ENCODE data around the gene NLRP12.
"Not testable (repeated sequence)": the region's sequence is repeated elsewhere in the genome, so short reads cannot be mapped to it uniquely, and the experiment has no call there.

The NLRP12 gene

DNA sequence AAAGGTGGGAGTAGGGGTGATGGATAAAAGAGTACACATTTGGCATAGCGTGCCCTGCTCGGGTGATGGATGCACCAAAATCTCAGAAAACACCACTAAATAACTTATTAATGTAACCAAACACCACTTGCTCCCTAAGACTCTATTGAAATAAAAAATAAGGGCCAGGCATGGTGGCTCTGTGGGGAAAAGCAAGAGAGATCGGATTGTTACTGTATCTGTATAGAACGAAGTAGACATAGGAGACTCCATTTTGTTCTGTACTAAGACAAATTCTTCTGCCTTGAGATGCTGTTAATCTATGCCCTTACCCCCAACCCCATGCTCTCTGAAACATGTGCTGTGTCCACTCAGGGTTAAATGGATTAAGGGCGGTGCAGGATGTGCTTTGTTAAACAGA, 14.3 kb upstream of the NLRP12 start:
- FAIRE-seq = not testable (repeated sequence)

DNA sequence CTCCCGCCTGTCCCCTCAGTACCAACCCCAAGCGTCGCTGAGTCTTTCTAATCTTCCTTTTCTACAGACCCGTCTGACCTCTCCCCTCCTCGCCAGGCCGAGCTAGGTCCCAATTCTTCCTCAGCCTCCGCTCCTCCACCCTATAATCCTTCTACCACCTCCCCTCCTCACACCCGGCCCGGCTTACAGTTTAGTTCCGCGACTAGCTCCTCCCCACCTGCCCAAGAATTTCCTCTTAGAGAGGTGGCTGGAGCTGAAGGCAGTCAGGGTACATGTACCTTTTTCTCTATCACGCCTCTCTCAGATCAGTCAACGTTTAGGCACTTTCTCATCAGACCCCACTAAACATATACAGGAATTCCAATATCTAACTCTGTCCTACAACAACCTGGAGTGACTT, 8.7 kb upstream of the NLRP12 start:
- not testable (repeated sequence) for FAIRE-seq

DNA sequence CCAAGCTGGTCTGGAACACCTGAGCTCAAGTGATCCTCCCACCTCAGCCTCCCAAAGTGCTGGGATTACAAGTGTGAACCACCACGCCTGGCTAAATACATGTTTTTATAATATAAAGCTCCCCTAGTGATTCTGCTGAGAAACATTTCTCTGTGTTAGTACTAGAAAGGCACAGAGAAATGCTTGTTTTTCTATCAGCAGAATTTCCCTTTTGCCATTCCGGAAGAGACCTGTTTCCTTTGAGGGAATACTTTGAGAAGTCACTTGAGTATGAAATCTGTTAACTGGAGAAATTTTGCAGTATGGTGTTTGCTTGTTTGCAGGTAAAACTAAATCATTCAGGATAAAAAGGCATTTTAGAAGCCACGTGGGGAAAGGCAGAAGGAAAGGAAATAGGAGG, 4.4 kb upstream of the NLRP12 start:
- FAIRE-seq = no peak

DNA sequence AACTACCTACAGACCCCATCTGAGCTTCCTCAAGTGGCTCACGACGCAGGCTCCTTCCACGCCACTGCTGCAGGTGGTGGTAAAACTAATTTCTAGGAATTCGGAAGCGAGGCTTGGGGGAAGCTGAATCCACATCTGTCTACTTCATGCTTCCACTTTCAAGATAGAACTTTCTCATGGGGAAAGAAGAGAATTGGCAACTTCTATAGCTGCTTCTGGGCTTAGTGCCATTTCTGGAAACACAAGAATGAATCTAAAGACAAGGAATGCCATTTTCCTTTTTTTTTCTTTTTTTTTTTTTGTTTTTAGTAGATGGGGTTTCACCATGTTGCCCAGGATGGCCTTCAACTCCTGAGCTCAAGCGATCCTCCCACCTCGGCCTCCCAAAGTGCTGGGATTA, 2.8 kb upstream of the NLRP12 start:
- FAIRE-seq = no peak

DNA sequence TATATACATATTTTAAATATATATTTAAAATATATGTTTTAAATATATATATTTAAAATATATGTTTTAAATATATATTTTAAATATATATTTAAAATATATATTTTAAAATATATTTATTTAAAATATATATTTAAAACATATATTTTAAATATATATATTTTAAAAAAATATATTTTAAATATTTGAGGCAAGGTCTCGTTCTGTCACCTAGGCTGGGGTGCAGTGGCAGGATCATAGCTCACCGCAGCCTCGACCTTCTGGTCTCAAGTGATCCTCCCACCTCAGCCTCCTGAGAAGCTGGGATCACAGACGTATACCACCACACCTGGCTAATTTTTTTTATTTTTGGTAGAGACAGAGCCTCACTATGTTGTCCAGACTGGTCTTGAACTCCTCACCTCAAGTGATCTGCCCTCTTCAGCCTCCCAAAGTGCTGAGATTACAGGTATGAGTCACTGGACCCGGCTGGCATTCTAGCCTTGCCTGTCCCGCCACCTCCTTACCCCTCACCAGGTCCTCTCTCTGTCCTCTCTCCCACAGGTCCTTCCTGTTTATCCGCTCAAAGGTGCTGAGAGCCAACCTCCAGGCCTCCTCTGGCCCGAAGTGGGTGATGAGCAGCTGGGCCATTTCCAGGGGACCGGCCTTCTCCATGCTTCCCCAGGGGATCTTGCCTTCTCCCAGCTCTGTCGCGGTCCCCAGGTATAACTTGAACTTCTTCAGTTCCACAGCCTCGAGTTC, 564 bp downstream of the NLRP12 start:
- no peak for FAIRE-seq

DNA sequence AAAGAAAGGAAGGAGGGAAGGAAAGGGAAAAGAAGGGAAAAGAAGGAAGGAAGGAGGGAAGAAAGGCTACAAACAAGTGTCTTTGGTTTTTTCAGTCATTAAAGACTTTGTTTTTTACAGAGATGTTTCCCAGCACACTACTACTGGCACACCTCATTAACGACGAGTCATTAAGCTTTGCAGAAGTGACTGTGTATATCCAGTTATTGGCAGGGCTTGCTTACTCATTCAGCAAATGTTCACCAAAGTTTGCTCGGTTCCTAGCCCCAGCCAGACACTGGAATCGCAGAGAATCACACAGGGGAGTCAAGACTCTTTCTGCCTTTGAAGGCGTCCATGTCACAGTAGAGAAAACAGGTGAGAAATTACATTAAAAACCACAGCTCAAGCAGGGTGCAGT, 4.3 kb downstream of the NLRP12 start:
- FAIRE-seq = no peak

DNA sequence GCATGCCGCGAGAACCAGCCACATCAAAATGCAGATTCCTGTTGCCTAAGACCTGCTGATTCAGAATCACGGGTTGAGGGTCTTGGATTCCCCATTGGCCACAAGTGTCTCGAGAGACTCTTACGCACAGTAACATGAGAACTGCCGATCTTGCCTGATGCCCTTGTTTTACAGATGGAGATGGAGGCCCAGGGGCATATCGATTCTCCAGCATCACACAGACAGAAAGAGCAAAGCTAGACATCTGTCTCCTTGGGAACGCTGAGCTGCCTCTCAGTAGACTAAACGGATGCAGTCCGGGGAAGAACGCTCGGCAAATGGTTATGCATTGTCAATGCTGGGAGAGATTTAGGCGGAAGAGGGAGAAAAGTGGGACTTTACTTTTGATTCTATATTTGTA, 5.4 kb downstream of the NLRP12 start:
- FAIRE-seq = no peak

DNA sequence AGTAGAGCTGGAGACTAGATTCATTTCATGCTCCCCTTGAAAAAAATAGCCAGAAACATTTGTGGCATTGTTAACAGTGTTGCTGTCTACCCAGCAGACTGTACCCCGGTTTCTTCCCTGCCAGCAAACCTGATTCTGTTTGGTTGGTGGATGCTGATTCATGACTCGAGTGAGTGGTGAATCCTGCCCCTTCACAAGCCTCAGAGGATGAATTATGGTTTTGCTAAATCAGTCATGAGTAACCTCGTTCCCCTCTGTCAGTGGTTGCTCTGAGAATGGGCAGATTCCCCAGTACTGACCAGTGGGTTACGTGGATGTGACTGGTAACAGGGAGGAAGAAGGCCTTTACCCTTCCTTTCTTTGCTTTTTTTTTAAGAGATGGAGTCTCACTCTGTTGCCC, 10.1 kb downstream of the NLRP12 start:
- FAIRE-seq = no peak

DNA sequence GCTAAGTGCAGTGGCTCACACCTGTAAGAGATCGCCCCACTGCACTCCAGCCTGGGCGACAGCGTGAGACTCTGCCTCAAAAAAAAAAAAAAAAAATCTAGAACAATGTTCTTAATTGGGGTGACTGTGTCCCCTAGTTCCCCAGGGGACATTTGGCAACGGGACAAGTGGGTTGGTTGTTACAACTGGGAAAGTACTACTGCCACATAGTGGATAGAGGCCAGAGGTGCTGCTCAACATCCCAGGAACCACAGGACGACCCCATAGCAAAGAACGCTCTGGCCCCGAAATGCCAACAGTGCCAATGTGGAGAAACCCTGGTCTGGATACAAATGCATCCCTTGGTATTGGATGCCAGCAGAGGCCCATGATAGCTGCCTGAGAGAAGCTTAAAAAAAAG, 11.8 kb downstream of the NLRP12 start:
- FAIRE-seq = no peak

DNA sequence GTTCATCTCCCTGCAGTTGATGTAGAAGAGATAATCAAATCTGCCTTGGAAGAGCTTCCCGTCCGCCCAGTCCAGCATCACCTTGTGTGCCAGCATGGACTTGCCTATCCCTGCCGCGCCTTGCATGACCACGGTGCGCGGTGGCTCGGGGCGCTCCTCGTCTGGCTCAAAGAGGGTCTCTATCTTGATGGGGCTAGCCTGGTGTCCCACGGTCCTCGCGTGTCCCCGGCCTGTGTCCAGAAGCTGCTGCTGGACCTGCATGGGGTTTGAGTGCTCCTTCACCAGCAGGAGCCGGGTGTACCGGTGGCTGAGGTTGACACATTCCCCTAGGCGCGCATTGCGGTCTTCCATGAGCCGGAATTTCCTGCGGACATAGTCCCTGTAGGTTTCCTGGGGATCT, 13.2 kb downstream of the NLRP12 start:
- FAIRE-seq = no peak

DNA sequence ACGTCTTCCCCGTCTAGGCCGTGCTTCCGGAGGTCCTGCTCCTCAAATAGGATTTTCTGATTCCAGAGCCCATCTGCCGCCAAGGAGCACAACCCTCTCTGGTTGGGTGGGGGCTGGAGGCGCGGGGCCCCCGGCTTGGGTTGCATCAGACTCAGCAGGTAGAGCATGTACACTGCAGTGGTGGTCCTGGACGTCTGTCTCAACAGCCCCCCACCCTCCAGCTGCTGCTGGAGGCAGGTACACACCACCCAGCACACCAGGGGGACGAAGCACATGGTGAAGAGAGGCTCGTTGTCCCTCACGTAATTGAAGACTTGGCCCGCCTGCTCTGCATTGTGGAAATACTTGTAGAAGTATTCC, 13.9 kb downstream of the NLRP12 start:
- FAIRE-seq = no peak

DNA sequence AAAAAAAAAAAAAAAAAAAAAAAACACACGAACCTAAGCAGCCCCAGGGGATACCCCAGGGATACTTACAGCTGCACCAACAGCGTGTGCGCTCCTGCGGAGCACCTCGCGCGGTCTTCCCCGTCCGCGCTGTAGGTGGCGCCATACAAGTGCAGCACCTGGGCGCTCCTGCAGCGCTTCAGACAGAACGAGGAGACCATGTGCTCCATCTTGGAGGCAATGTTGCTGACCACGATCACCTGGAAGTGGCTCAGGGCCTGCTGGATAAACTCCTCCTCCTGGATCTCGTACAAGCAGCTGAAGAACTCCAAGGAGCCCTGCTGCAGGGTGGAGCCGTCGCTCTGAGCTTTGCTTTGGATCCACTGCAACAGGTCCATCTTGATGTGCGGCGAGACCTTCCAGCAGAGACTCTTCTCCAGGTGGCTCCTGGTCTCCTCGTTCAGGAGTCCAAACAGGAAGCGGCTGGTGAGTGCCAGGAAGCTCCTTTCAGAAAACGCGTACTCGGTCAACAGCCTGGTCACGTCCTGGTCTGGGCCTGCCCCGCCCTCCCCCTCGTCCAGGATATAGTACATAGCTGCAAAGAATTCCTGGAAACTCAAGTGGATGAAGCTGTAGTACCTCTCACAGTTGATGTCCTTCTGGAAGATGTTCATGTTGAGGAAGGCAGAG, 14.5 kb downstream of the NLRP12 start:
- FAIRE-seq = no peak

DNA sequence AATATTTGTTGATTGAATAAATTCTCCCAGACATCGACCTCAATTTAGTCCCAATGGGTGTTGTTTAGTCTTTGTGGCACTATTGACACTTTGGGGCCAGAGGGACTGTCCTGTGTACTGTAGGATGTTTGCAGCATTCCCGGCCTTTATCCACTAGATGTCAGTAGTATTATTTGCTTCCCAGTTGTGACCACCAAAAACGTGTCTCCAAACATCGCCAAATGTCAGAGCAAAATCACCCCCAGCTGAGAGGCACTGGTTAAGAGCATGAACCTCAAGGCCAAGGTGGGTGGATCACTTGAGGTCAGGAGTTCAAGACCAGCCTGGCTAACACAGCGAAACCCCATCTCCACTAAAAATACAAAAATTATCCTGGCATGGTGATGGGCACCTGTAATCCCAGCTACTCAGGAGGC, 15.4 kb downstream of the NLRP12 start:
- no peak for FAIRE-seq

DNA sequence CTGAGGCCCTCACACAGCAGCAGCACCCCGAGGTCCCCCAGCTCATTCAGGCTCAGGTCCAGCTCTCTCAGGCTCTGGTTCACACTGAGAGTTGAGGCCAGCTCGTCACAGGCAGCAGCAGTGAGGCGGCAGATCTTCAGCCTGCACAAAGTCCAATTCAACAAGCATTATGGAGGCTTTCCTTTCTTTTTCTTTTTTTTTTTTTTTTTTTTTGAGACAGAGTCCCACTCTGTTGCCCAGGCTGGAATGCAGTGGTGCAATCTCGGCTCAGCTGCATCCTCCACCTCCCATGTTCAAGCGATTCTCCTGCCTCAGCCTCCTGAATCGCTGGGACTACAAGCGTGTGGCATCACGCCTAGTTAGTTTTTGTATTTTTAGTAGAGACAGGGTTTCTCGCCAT, 22.9 kb downstream of the NLRP12 start:
- no peak for FAIRE-seq

DNA sequence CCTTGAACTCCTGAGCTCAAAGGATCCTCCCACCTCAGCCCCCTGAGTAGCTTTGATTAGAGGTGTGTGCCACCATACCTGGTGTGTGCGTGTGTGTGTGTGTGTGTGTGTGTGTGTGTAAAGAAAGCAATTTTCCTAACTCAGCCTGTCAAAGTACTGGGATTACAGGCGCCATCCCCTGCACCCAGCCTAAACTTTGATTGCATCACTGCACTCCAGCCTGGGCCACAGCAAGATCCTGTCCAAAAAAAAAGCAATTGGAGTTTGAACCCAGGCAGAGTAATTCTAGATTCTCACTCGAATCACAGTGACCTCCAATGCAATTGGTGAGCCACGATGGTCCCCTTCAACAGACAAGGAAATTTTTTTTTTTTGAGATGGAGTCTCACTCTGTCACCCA, 29.1 kb downstream of the NLRP12 start:
- no peak for FAIRE-seq

DNA sequence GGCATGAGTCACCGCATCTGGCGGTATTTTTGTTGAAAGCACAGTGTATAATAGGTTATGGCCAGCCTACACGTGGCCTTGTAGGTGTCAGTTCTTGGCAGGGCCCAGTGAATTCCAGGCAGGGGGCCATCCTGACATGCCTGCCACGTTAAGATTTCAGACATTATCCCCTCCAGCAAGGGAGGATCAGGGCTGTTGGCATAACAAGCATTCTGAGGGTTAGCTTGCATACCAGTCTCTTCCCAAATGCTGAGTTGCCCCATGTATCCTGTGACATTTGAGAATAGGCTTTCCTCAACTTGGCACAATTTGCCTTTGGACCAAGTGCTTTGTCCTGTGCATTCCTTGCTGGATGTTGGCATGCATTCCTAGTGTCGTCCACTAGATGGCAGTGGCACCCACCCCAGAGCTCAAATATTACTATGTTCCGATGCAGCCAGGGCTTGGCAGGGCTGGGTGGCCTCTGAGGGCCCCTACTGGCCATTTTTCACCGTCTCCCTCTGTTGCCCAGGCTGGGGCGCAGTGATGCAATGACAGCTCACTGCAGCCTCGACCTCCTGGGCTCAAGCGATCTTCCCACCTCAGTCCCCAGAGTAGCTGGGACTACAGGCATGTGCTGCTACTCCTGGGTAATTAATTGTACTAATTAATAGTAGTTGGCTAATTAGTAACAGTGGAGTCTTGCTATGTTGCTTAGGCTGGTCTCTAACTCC, 31.2 kb downstream of the NLRP12 start:
- no peak for FAIRE-seq

DNA sequence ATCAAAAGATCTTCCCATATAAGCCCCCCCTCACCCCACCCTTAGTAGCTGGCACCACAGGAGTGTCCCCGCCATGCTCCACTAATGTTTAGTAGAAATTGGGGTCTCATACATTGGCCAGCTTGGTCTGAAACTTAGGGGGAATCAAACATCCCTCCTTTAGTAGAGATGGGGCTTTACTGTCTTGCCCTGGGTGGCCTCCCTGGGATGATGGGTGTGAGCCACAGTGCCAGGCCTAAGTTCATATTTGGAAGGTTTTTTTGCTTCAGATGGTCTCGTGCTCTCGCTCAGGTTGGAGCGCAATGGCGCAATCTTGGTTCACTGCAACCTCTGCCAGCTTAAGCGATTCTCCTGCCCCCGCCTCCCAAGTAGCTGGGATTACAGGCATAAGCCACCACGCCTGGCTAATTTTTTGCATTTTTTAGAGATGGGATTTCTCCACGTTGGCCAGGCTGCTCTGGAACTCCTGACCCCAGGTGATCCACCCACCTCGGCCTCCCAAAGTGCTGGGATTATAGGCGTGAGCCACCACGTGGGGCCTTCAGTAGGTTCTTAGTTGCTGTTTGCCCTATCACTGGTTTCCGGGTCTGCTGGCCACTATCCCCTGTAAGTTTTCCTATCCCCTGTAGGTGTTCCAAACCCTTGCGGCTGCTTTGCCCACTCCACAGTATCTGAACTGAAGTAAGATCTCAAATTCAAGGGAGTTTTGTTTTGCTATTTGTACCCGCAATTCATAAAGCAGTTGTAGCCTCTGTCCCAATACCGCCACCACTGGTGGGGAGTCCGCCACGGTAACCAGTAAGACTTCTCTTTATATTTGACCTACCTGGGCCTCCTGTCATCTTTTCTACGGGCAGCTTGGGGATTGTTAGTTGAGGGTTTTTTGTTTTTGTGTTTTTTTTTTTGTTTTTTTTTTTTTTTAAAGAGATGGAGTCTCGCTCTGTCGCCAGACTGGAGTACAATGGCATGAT, 34.1 kb downstream of the NLRP12 start:
- FAIRE-seq = no peak

DNA sequence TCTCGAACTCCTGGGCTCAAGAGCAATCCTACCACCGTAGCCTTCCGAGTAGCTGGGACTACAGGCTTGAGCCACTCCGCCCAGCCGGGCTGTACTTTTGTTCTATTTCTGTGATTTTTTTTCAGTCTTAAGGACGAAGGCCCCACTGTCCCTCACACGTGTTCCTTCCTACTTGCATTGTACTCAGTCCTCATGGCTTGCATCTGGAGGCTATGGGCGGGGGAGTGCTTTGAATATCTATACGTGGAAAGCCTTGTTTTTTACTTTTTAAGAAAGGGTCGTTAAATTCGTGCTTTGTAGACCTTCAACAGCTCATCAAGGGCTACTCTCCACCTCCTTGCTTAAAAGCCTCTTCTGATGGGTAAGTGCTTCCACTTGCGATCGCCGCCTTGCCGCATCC, 36.8 kb downstream of the NLRP12 start:
- FAIRE-seq = no peak

DNA sequence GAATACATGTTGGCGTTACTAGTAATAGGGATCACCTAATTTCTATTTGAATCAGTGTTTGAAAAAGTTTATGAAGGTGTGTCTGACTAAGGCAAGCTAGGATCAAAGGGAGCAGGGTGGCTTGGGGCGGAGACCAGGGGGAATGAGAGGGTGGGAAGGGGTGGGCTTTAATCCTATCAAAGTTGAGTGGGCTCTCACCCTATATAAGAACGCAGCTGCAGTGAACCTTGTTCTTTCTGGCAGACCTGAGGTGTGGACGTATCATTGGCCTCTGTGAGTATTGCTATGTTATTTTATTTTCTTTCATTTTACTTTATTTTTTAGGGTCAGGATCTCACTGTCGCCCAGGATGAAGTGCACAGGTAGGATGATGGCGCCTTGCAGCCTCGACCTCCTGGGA, 37.4 kb downstream of the NLRP12 start:
- FAIRE-seq = no peak

DNA sequence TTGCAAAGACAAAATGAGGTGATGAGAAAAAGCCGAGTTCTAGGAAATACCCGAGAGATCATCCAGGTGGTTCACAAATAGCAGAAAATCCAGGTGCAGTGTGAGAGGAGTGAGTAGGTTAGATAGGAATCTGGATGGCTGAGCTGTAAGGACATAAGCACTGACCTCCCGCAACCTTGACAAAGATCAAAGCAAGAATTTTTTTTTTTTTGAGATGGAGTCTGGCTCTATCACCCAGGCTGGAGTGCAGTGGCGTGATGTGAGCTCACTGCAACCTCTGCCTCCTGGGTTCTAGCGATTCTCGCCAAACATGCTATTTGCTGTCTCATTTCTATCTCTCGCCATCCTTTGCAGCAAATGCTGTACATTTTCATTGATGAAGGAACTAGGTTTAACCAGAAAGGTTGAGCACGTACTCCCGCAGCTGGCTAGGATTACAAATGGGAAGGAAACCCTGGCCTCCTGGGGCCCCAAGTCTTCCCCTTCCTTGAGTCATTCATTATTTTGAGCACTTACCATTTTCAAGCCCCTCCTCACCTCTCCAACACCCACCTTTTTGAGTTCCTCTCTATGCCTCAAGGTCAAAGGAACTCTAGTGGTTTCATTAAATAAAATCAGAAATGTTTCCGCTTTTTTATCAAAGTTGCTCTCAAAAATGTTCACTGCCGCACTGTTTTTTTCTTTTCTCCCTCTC, 38.8 kb downstream of the NLRP12 start:
- FAIRE-seq = no peak

DNA sequence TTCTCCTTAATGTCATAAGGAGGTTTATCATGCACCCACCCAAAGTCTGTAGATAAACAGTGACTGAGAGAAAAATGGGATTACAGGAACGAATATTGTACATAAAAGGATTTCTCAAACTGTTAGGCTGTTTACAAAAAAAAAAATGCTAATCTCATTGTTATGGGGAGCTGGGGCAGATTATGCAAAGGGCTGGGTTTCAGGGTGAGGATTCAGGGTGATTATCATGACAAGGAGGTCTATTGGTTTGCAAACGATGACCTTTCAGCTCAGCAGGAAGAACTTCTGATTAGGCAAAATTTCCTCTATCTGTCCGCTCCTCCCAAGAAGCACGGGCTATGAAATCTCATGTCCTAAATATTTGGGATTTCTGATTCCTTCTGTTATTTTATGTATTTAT, 41.4 kb downstream of the NLRP12 start:
- FAIRE-seq = no peak

DNA sequence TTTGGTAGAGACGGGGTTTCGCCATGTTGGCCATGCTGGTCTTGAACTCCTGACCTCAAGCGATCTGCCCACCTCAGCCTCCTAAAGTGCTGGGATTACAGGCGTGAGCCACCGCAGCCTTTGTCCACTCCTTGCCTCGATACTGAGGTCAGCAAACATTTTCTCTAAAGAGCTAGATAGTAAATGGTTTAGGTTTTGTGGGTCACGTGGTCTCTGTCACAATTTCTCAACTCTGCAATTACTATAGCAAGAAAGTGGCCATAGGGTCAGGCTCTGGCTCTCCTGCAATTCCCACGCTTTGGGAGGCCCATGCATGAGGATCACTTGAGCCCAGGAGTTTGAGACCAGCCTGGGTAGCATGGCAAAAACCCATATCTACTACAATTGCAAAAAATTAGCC, 42.8 kb downstream of the NLRP12 start:
- FAIRE-seq = not testable (repeated sequence)

Data from islet of Langerhans (tissue), 1 donor.